GM12878 (cell line): ENCODE data around the gene ITGA11. TPM values are rescaled to one million over a fixed set of nuclear protein-coding genes. Genes with fewer than 3 reads are reported as not detected.

Source experiments
- ATAC-seq: fragments of 200-7000 bp; cut with Tn5 transposase; 3 replicates; pipeline ENCODE4 v1.9.1; 2020; ENCODE audit warnings: mild to moderate bottlenecking, moderate library complexity
- BruUV-seq: library from RNA; stranded (reverse); fragments of 400-500 nt; replicated peaks from 2 replicates; lab custom pipeline; 2021; lab: Mats Ljungman, UMichigan
- CTCF ChIA-PET: fragments of 300-600 bp; sonication (Branson Sonifier 250); formaldehyde crosslinking; extraction: SDS; loops from one replicate; lab custom pipeline; 2021; ENCODE audit warnings: inconsistent platforms; lab: Yijun Ruan, JAX
- POLR2A ChIA-PET: fragments of 350-600 bp; formaldehyde crosslinking; extraction: SDS; loops from one replicate; lab custom pipeline; 2021; ENCODE audit warnings: inconsistent platforms; lab: Charles Lee
- RAD21 ChIA-PET: fragments of 300-600 bp; sonication (Branson Sonifier 250); formaldehyde crosslinking; loops from one replicate; lab custom pipeline; 2023; ENCODE audit warnings: antibody characterized with exemption; ENCODE audit not compliant: unreplicated experiment; lab: Charles Lee
- SMC1A ChIA-PET: fragments of 300-600 bp; sonication (Branson Sonifier 250); formaldehyde crosslinking; loops from one replicate; lab custom pipeline; 2023; ENCODE audit not compliant: unreplicated experiment, uncharacterized antibody; lab: Charles Lee
- DNase-seq: peaks from one replicate; pipeline ENCODE4 v3.0.0-alpha.2; 2011; ENCODE audit warnings: low read depth, low spot score
- FAIRE-seq: peaks from 3 replicates; lab custom pipeline; 2011; peaks lifted over from hg19 to GRCh38; lab: Jason Lieb, UNC
- H2AFZ ChIP-seq: 2 replicates; pipeline ENCODE4 v1.6.0; 2011; ENCODE audit warnings: low read depth, low read length, control low read depth; ENCODE audit not compliant: control insufficient read depth
- H3K27ac ChIP-seq: 2 replicates; pipeline ENCODE4 v1.5.1; 2011; ENCODE audit warnings: control low read depth; ENCODE audit not compliant: control insufficient read depth, insufficient read depth
- H3K27me3 ChIP-seq, 2 experiments: replicated peaks in 1 of 2; 2 replicates each; pipeline versions ENCODE4 v1.6.0 to v1.6.1; 2011; ENCODE audit warnings: low read length in 1 of 2; ENCODE audit not compliant: control insufficient read depth in 2 of 2, insufficient read depth in 2 of 2
- H3K36me3 ChIP-seq, 2 experiments: 2 replicates each; pipeline ENCODE4 v1.5.1; 2011; ENCODE audit warnings: low read length in 1 of 2; ENCODE audit not compliant: control insufficient read depth in 2 of 2, insufficient read depth in 2 of 2
- H3K4me1 ChIP-seq: 2 replicates; pipeline ENCODE4 v1.6.1; 2011; ENCODE audit warnings: mild to moderate bottlenecking, low read length, moderate library complexity, mixed read lengths; ENCODE audit not compliant: control insufficient read depth, insufficient read depth
- H3K4me2 ChIP-seq: 2 replicates; pipeline ENCODE4 v1.6.0; 2011; ENCODE audit warnings: control low read depth; ENCODE audit not compliant: control insufficient read depth, insufficient read depth
- H3K4me3 ChIP-seq: fragments of 200-600 bp; sonication (generic); 2 replicates; pipeline ENCODE4 v1.5.1; 2016
- H3K79me2 ChIP-seq: 2 replicates; pipeline ENCODE4 v1.6.0; 2011; ENCODE audit warnings: low read length; ENCODE audit not compliant: control insufficient read depth, insufficient read depth
- H3K9ac ChIP-seq: 2 replicates; pipeline ENCODE4 v1.8.0; 2011; ENCODE audit warnings: low read length, control low read depth, mixed read lengths; ENCODE audit not compliant: control insufficient read depth, insufficient read depth
- H3K9me3 ChIP-seq: replicated peaks from 3 replicates; pipeline ENCODE4 v1.5.1; 2011; ENCODE audit warnings: mild to moderate bottlenecking, low read length; ENCODE audit not compliant: control insufficient read depth, insufficient read depth
- H4K20me1 ChIP-seq: 2 replicates; pipeline ENCODE4 v1.6.0; 2011; ENCODE audit not compliant: control insufficient read depth, insufficient read depth
- FOXK2 ChIP-seq: fragments of 450-650 bp; IDR thresholded peaks from 2 replicates; pipeline ENCODE4 v1.6.1; 2017; ENCODE audit warnings: mild to moderate bottlenecking, moderate library complexity
- HDAC6 ChIP-seq: fragments of 200-600 bp; sonication (generic); IDR thresholded peaks from one replicate; pipeline ENCODE4 v1.8.0; 2017; ENCODE audit warnings: antibody characterized with exemption; ENCODE audit not compliant: unreplicated experiment
- LARP7 ChIP-seq: fragments of 450-650 bp; IDR thresholded peaks from 2 replicates; pipeline ENCODE4 v1.6.1; 2017; ENCODE audit warnings: mild to moderate bottlenecking
- MTA3 ChIP-seq: IDR thresholded peaks from 2 replicates; pipeline ENCODE4 v1.6.1; 2012; ENCODE audit warnings: low read length, inconsistent platforms, borderline replicate concordance
- NR2C1 ChIP-seq: fragments of 450-650 bp; IDR thresholded peaks from 2 replicates; pipeline ENCODE4 v1.6.1; 2017; ENCODE audit warnings: antibody characterized with exemption, mild to moderate bottlenecking, moderate library complexity
- NR2F1 ChIP-seq: fragments of 450-650 bp; conservative IDR thresholded peaks from 2 replicates; pipeline ENCODE4 v1.6.1; 2017; ENCODE audit warnings: mild to moderate bottlenecking
- NRF1 ChIP-seq: conservative IDR thresholded peaks from 2 replicates; pipeline ENCODE4 v1.6.1; 2011; ENCODE audit warnings: mild to moderate bottlenecking, low read depth, low read length, improper control_type of control experiment
- PAX8 ChIP-seq: fragments of 450-650 bp; IDR thresholded peaks from 2 replicates; pipeline ENCODE4 v1.6.1; 2017; ENCODE audit warnings: mild to moderate bottlenecking, moderate library complexity
- RAD51 ChIP-seq: fragments of 450-650 bp; IDR thresholded peaks from 2 replicates; pipeline ENCODE4 v1.6.1; 2016; ENCODE audit warnings: moderate library complexity, mild to moderate bottlenecking, inconsistent platforms
- RCOR1 ChIP-seq: conservative IDR thresholded peaks from 2 replicates; pipeline ENCODE4 v1.6.1; 2012; ENCODE audit warnings: low read depth, low read length, improper control_type of control experiment
- SMC3 ChIP-seq: IDR thresholded peaks from 2 replicates; pipeline ENCODE4 v1.6.1; 2011; ENCODE audit warnings: low read length, improper control_type of control experiment, borderline replicate concordance
- SPI1 ChIP-seq: IDR thresholded peaks from 2 replicates; pipeline ENCODE4 v1.6.1; 2011; ENCODE audit warnings: low read depth, mild to moderate bottlenecking, low read length, moderate library complexity, borderline replicate concordance; ENCODE audit not compliant: insufficient read depth
- ZBED1 ChIP-seq: IDR thresholded peaks from 2 replicates; pipeline ENCODE4 v1.6.1; 2016; ENCODE audit warnings: borderline replicate concordance
- ZSCAN29 ChIP-seq: fragments of 450-650 bp; IDR thresholded peaks from 2 replicates; pipeline ENCODE4 v1.6.1; 2017; ENCODE audit warnings: mild to moderate bottlenecking, moderate library complexity
- WGBS: methylation state at CpG from one replicate; pipeline ENCODE4 v1.1.6; 2016; ENCODE audit warnings: low lambda C conversion rate; ENCODE audit not compliant: insufficient replicate concordance, insufficient coverage; ENCODE audit errors: missing lambda C conversion rate; 5-methylcytosine and 5-hydroxymethylcytosine counted together
- in situ Hi-C: fragments of 300-500 bp; cut with MboI; formaldehyde crosslinking; loops from 9 replicates; pipeline ENCODE4 v1.14.3; 2018; ENCODE audit warnings: mixed read lengths
- intact Hi-C: fragments of 100-400 bp; cut with micrococcal nuclease; formaldehyde crosslinking; loops from one replicate; pipeline ENCODE4 v1.14.2; 2022; ENCODE audit not compliant: unreplicated experiment
- polyA plus RNA-seq, 11 experiments: library from polyadenylated mRNA; depleted of rRNA in 4 of 11; unstranded in 6 of 11; stranded (reverse) in 5 of 11; fragments of >200 nt; fragmentation: Nextera tagmentation in 4 of 11; fragmentation: Illumina TruSeq in 1 of 11; extraction: Ambion mirVana in 4 of 11; extraction: Trizol in 1 of 11; gene quantifications; 1 replicate in 1 of 11; 2 replicates in 10 of 11; pipeline versions ENCODE4 v1.2.1 to v1.2.3, GENCODE V29; 2011 to 2016; ENCODE audit warnings: inconsistent platforms in 2 of 11, missing spikeins in 2 of 11, low read depth in 1 of 11
- total RNA-seq, 4 experiments: library from RNA; depleted of rRNA in 3 of 4; stranded (reverse); fragments of >200 nt in 3 of 4; fragmentation: Illumina TruSeq in 1 of 4; extraction: Trizol in 1 of 4; gene quantifications; 2 replicates each; pipeline versions ENCODE4 v1.2.1 to v1.2.3, GENCODE V29; 2013 to 2021
- TF ChIP-seq, protein P1 (sequence below): fragments of 450-650 bp; formaldehyde crosslinking; IDR thresholded peaks from 2 replicates; pipeline ENCODE4 v1.5.0; 2022; ENCODE audit warnings: mild to moderate bottlenecking, missing genetic modification characterization
- TF ChIP-seq, protein P2 (sequence below): IDR thresholded peaks from 2 replicates; pipeline ENCODE4 v1.6.1; 2011; ENCODE audit warnings: borderline replicate concordance, low read depth, mild to moderate bottlenecking, moderate library complexity, mixed read lengths, low read length; ENCODE audit not compliant: insufficient read depth; ENCODE audit errors: extremely low read length

The ITGA11 gene
- total and polyA plus RNA-seq, 10 of the 15 experiments (the other 5 are each of a cell fraction or from before 2014, with no cell fraction given): under 0.01 to 0.36 (median 0.13) TPM; not detected in 1

DNA sequence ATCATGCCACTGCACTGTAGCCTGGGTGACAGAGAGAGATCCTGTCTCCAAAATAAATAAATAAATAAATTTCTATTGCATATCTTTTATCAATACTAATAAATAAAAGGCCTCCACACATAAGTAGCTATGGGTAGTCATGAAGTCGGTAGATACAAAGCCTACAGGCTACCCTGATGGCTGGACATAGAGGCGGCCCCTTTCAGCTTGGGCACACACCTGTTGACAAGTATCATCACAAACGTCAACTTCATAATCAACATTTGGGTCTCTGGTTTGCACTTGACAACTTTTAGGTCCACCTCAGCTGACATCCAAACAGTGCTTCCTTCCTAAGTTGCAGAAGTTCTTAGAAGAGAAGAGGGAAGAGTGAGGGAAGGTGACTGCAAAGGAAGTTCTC, 53.4 kb downstream of the ITGA11 start (continued):
- TF ChIP-seq, protein P1, sequence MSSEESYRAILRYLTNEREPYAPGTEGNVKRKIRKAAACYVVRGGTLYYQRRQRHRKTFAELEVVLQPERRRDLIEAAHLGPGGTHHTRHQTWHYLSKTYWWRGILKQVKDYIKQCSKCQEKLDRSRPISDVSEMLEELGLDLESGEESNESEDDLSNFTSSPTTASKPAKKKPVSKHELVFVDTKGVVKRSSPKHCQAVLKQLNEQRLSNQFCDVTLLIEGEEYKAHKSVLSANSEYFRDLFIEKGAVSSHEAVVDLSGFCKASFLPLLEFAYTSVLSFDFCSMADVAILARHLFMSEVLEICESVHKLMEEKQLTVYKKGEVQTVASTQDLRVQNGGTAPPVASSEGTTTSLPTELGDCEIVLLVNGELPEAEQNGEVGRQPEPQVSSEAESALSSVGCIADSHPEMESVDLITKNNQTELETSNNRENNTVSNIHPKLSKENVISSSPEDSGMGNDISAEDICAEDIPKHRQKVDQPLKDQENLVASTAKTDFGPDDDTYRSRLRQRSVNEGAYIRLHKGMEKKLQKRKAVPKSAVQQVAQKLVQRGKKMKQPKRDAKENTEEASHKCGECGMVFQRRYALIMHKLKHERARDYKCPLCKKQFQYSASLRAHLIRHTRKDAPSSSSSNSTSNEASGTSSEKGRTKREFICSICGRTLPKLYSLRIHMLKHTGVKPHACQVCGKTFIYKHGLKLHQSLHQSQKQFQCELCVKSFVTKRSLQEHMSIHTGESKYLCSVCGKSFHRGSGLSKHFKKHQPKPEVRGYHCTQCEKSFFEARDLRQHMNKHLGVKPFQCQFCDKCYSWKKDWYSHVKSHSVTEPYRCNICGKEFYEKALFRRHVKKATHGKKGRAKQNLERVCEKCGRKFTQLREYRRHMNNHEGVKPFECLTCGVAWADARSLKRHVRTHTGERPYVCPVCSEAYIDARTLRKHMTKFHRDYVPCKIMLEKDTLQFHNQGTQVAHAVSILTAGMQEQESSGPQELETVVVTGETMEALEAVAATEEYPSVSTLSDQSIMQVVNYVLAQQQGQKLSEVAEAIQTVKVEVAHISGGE (CRISPR knock-in tag): no peak
- TF ChIP-seq HDAC6 (no peak), NRF1 (no peak), ZBED1 (no peak), RCOR1 (no peak), FOXK2 (no peak)
- TF ChIP-seq, all 136 proteins: peak for 0

GRCh38 chr15:68377766-68378165, 54.2 kb downstream of the ITGA11 start:
- RAD21 ChIA-PET: no interaction called here
- no peak for FAIRE-seq
- Histone ChIP-seq H3K36me3 (no peaks in the 10 kb centered on the region), H3K9me3 (no peaks in the 10 kb centered on the region), H3K4me1 (no peaks in the 10 kb centered on the region), H3K4me2 (no peak overlapping the region), H3K4me3 (no peak overlapping the region), H3K9ac (no peak overlapping the region), H3K79me2 (no peaks in the 10 kb centered on the region), H4K20me1 (no peaks in the 10 kb centered on the region), H3K27ac (no peak overlapping the region), H3K27me3 (no peaks in the 10 kb centered on the region; a peak in 1 of 4 replicates), H2AFZ (no peak overlapping the region)
- DNase-seq: no peak
- no TSS peak for BruUV-seq
- CTCF ChIA-PET: interaction anchor here (1.6 kb wide), 1 partner anchor 71 kb away, joined by 5 read pairs; no protein-coding TSS in a partner anchor
- TF ChIP-seq RAD51 (no peak), SMC3 (no peak), NR2C1 (no peak), MTA3 (no peak), LARP7 (no peak), PAX8 (no peak), ZSCAN29 (no peak), NR2F1 (no peak), SPI1 (no peak)
- TF ChIP-seq, protein P2, sequence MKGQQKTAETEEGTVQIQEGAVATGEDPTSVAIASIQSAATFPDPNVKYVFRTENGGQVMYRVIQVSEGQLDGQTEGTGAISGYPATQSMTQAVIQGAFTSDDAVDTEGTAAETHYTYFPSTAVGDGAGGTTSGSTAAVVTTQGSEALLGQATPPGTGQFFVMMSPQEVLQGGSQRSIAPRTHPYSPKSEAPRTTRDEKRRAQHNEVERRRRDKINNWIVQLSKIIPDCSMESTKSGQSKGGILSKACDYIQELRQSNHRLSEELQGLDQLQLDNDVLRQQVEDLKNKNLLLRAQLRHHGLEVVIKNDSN: no peak
- TF ChIP-seq, protein P1 (CRISPR knock-in tag): no peak
- 81% methylated on average over 3 of the region's 3 CpGs for WGBS
- POLR2A ChIA-PET: no interaction called here
- in situ Hi-C loops (no loop called here), intact Hi-C loops (no loop called here)
- SMC1A ChIA-PET: interaction anchor here (1.7 kb wide), 1 partner anchor 125 kb away, joined by 3 read pairs; no protein-coding TSS in a partner anchor
- no peak for ATAC-seq
